IMR-90 (cell line): ENCODE data around the gene FMO5.

Experiments used
- BHLHE40 ChIP-seq: fragments of 150-350 bp; IDR thresholded peaks from 2 replicates; pipeline ENCODE4 v1.6.1; 2016; ENCODE audit warnings: mild to moderate bottlenecking, low read depth, low read length
- CEBPB ChIP-seq: IDR thresholded peaks from 2 replicates; pipeline ENCODE4 v1.6.1; 2012; ENCODE audit warnings: low read depth, low read length, improper control_type of control experiment
- FOS ChIP-seq: fragments of 150-350 bp; IDR thresholded peaks from 2 replicates; pipeline ENCODE4 v1.6.1; 2016; ENCODE audit warnings: low read depth, low read length
- MXI1 ChIP-seq: IDR thresholded peaks from 2 replicates; pipeline ENCODE4 v1.6.1; 2012; ENCODE audit warnings: low read depth, mild to moderate bottlenecking, low read length, moderate library complexity, borderline replicate concordance
- NFE2L2 ChIP-seq: fragments of 150-350 bp; IDR thresholded peaks from 2 replicates; pipeline ENCODE4 v1.6.1; 2016; ENCODE audit warnings: low read depth, mild to moderate bottlenecking, low read length
- POLR2A ChIP-seq: IDR thresholded peaks from 2 replicates; pipeline ENCODE4 v1.6.1; 2012; ENCODE audit warnings: mild to moderate bottlenecking, low read depth, low read length
- RAD21 ChIP-seq: IDR thresholded peaks from 2 replicates; pipeline ENCODE4 v1.6.1; 2012; ENCODE audit warnings: low read length, improper control_type of control experiment
- RCOR1 ChIP-seq: IDR thresholded peaks from 2 replicates; pipeline ENCODE4 v1.6.1; 2012; ENCODE audit warnings: mild to moderate bottlenecking, low read length, improper control_type of control experiment; ENCODE audit not compliant: insufficient replicate concordance
- RFX5 ChIP-seq: IDR thresholded peaks from 2 replicates; pipeline ENCODE4 v1.8.0; 2012; ENCODE audit warnings: low read depth, mild to moderate bottlenecking, low read length, moderate library complexity
- TF ChIP-seq, protein P1 (sequence below): conservative IDR thresholded peaks from 2 replicates; pipeline ENCODE4 v1.5.1; 2012; ENCODE audit warnings: mild to moderate bottlenecking, low read depth, low read length, improper control_type of control experiment
- TF ChIP-seq, protein P2 (sequence below): fragments of 150-350 bp; IDR thresholded peaks from 2 replicates; pipeline ENCODE4 v1.6.1; 2017; ENCODE audit warnings: mild to moderate bottlenecking, antibody characterized with exemption, low read length, low read depth

DNA sequence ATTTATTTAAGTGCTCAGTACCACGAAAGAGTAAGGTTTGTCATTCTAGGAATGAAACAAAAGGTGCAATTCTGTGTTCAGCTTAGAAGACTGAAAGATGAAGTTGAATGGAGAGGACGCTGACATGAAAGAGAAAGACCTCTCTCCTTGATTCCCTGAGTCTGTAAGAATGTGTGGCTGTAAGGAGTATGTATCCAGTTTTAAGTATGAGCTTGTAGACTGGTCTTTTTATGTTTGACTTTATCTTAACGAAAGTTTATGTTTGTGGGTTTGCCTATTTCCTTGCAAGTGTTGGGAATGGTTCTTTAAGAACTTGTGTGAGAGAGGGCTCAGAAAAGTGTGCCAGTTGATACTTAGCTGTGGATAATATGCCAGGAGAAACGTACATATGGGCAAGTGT lies 18.7 kb upstream of the FMO5 start:
- TF ChIP-seq RAD21 (no peak), CEBPB (no peak), POLR2A (no peak), RCOR1 (no peak), BHLHE40 (no peak), MXI1 (no peak), NFE2L2 (no peak), RFX5 (no peak), FOS (no peak)
- TF ChIP-seq, protein P1, sequence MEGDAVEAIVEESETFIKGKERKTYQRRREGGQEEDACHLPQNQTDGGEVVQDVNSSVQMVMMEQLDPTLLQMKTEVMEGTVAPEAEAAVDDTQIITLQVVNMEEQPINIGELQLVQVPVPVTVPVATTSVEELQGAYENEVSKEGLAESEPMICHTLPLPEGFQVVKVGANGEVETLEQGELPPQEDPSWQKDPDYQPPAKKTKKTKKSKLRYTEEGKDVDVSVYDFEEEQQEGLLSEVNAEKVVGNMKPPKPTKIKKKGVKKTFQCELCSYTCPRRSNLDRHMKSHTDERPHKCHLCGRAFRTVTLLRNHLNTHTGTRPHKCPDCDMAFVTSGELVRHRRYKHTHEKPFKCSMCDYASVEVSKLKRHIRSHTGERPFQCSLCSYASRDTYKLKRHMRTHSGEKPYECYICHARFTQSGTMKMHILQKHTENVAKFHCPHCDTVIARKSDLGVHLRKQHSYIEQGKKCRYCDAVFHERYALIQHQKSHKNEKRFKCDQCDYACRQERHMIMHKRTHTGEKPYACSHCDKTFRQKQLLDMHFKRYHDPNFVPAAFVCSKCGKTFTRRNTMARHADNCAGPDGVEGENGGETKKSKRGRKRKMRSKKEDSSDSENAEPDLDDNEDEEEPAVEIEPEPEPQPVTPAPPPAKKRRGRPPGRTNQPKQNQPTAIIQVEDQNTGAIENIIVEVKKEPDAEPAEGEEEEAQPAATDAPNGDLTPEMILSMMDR, result no peak
- TF ChIP-seq, protein P2, sequence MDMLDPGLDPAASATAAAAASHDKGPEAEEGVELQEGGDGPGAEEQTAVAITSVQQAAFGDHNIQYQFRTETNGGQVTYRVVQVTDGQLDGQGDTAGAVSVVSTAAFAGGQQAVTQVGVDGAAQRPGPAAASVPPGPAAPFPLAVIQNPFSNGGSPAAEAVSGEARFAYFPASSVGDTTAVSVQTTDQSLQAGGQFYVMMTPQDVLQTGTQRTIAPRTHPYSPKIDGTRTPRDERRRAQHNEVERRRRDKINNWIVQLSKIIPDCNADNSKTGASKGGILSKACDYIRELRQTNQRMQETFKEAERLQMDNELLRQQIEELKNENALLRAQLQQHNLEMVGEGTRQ, result no peak
